ENCODE measurements around the gene CTDNEP1. TPM values are rescaled to one million over a fixed set of nuclear protein-coding genes. Genes with fewer than 3 reads are reported as not detected.

Gene CTDNEP1
- polyA plus RNA-seq, 2 of the 4 experiments (the other 2 are of a cell fraction), result 145 to 161 TPM

GRCh38 chr17:7292194-7292593, 40.7 kb upstream of the CTDNEP1 start:
- ChIA-PET CTCF (interaction anchor here (1.0 to 6.3 kb wide), 8 partner anchors 10 to 241 kb away, joined by 3 to 97 read pairs (median 4); partner anchors contain the start of gene SLC2A4), POLR2A (interaction anchor here (1.9 kb wide), 1 partner anchor 11 kb away, joined by 5 read pairs; the partner anchor contains the start of gene SLC2A4)
- no peaks in the 10 kb centered on the region for H3K9me3 ChIP-seq
- H3K4me2 ChIP-seq, result no peak overlapping the region
- no peak overlapping the region for H3K4me3 ChIP-seq
- 62% methylated on average over 2 of the region's 2 CpGs for WGBS (ENCODE audit: missing lambda C conversion rate)
- H3K27ac ChIP-seq, result no peak overlapping the region
- no peak for DNase-seq (ENCODE audit: low read depth in 1 of 2, low spot score in 1 of 2)
- no peak for FAIRE-seq
- peaks cover 22% of the 10 kb centered on the region; the same call in 2 of the 3 replicates for H3K4me1 ChIP-seq
- no peak for TF ChIP-seq HES2 (IDR thresholded peaks at IDR 0.05)
- no peak for TF ChIP-seq EP300 (IDR thresholded peaks at IDR 0.05)
- TF ChIP-seq ZFP36 (IDR thresholded peaks at IDR 0.05; ENCODE audit: borderline replicate concordance, partially characterized antibody), result no peak
- no peak for TF ChIP-seq MAX (IDR thresholded peaks at IDR 0.05)
- TF ChIP-seq BHLHE40 (IDR thresholded peaks at IDR 0.05; ENCODE audit: low read depth, low read length), result no peak
- TF ChIP-seq MAZ (IDR thresholded peaks at IDR 0.05; ENCODE audit: borderline replicate concordance, low read depth, low read length), result no peak
- no peak for TF ChIP-seq USF2 (IDR thresholded peaks at IDR 0.05)
- TF ChIP-seq REST (IDR thresholded peaks at IDR 0.05), result no peak
- TF ChIP-seq SREBF2 (IDR thresholded peaks at IDR 0.05), result no peak
- TF ChIP-seq NFE2L2 (conservative IDR thresholded peaks at IDR 0.05; ENCODE audit: low read length), result no peak
- no peak for TF ChIP-seq ESRRA (IDR thresholded peaks at IDR 0.05; ENCODE audit: borderline replicate concordance, low read length)
- no peak for TF ChIP-seq KDM1A (IDR thresholded peaks at IDR 0.05; ENCODE audit: low read depth)
- no peak for TF ChIP-seq CBX8 (IDR thresholded peaks at IDR 0.05)
- no peak for TF ChIP-seq HMGXB4 (CRISPR knock-in tag; IDR thresholded peaks at IDR 0.05; ENCODE audit: borderline replicate concordance)
- TF ChIP-seq TP53 (CRISPR knock-in tag; IDR thresholded peaks at IDR 0.05), result no peak
- no peak for TF ChIP-seq PBX3 (IDR thresholded peaks at IDR 0.05)
- no peak for TF ChIP-seq CHD4 (IDR thresholded peaks at IDR 0.05; ENCODE audit: borderline replicate concordance)
- no peak for ATAC-seq

GRCh38 chr17:7290685-7291084, 39.2 kb upstream of the CTDNEP1 start:
- no peaks in the 10 kb centered on the region for H3K9me3 ChIP-seq
- no peak for ATAC-seq
- DNase-seq (ENCODE audit: low read depth in 1 of 2, low spot score in 1 of 2), result no peak
- ChIA-PET POLR2A (no interaction called here), CTCF (interaction anchor here (1.2 to 13.5 kb wide), 5 partner anchors 10 to 270 kb away, joined by 3 to 446 read pairs (median 5); partner anchors contain the start of gene SLC2A4)
- no peak for FAIRE-seq
- no peak overlapping the region for H3K4me3 ChIP-seq
- TF ChIP-seq KDM5A (IDR thresholded peaks at IDR 0.05) (no peak), ZNF302 (CRISPR knock-in tag; IDR thresholded peaks at IDR 0.05) (no peak), JUN (IDR thresholded peaks at IDR 0.05) (no peak), TFCP2L1 (CRISPR knock-in tag; IDR thresholded peaks at IDR 0.05) (no peak), FOXS1 (CRISPR knock-in tag; IDR thresholded peaks at IDR 0.05) (no peak), CBX2 (IDR thresholded peaks at IDR 0.05; ENCODE audit: borderline replicate concordance, low read depth) (no peak), RFX5 (IDR thresholded peaks at IDR 0.05) (no peak), FOSL2 (IDR thresholded peaks at IDR 0.05) (no peak), FOSL2 (CRISPR knock-in tag; IDR thresholded peaks at IDR 0.05) (no peak), BCL3 (IDR thresholded peaks at IDR 0.05) (no peak), CEBPB (IDR thresholded peaks at IDR 0.05) (no peak), SMC3 (IDR thresholded peaks at IDR 0.05) (no peak), HEYL (CRISPR knock-in tag; IDR thresholded peaks at IDR 0.05) (no peak)
- H3K27ac ChIP-seq, result no peak overlapping the region
- no peak overlapping the region for H3K4me2 ChIP-seq
- H3K4me1 ChIP-seq, result peaks cover 15% of the 10 kb centered on the region; the same call in 2 of the 3 replicates
- WGBS (ENCODE audit: missing lambda C conversion rate), result 61% methylated on average over 11 of the region's 11 CpGs
